Measurements from ENCODE around the gene ATOX1.

DNA sequence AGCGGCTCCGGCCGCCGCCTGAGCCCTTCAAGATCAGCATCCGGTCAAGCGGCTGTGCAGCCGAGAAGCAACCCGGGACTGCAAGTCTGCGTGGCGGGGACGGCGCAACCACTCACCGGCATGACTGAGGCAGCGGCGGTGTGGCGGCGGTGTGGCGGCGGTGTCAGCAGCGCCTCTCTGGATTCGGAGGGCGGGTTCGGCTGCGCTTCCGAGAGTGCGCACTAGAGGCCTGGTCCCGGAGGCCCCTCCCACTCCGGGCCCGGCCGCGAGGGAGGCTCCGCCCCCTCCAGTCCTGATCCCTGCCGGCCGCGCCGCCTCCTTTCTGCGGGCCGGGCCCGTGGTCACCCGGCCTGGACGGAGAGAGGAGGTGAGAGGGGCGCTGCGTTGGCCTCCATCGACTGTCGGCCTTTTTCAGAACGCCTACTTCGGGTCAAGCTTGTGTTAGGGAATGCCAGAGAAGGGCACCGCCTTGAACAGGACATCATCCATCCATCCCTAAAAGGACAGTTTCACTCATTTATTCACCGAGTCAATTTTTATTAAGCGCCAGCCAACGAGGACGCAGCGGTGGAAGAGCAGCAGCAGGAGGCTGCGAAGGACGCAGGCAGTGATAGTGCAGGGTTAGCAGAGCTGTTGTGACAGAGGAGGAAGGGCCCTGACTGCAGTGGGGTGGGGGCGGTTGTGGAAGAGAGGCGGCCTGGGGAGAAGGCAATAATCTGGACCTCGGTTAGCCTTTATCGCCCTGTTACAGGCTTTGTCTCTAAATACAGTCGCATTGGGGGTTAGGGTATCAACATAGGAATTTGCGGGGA, at the start of gene ATOX1:
- TF ChIP-seq, protein P1, sequence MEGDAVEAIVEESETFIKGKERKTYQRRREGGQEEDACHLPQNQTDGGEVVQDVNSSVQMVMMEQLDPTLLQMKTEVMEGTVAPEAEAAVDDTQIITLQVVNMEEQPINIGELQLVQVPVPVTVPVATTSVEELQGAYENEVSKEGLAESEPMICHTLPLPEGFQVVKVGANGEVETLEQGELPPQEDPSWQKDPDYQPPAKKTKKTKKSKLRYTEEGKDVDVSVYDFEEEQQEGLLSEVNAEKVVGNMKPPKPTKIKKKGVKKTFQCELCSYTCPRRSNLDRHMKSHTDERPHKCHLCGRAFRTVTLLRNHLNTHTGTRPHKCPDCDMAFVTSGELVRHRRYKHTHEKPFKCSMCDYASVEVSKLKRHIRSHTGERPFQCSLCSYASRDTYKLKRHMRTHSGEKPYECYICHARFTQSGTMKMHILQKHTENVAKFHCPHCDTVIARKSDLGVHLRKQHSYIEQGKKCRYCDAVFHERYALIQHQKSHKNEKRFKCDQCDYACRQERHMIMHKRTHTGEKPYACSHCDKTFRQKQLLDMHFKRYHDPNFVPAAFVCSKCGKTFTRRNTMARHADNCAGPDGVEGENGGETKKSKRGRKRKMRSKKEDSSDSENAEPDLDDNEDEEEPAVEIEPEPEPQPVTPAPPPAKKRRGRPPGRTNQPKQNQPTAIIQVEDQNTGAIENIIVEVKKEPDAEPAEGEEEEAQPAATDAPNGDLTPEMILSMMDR (conservative IDR thresholded peaks at IDR 0.05; ENCODE audit: low read depth in 2 of 2), result no peak
- TF ChIP-seq POLR2AphosphoS5 (IDR thresholded peaks at IDR 0.05; ENCODE audit: low read depth), result peak; percentile 98
- no peak for TF ChIP-seq STAT1 (IDR thresholded peaks at IDR 0.05; ENCODE audit: unreplicated experiment)

Measured in GM23338 (cell line).